Activated CD4-positive, alpha-beta T cell treated with anti-CD3 and anti-CD28 coated beads for 1 hour (primary cell): ENCODE measurements around the gene HOXC10.

Experiments
- DNase-seq: peaks from one replicate; pipeline ENCODE4 v3.0.0-alpha.2; 2020

Gene HOXC10

DNA sequence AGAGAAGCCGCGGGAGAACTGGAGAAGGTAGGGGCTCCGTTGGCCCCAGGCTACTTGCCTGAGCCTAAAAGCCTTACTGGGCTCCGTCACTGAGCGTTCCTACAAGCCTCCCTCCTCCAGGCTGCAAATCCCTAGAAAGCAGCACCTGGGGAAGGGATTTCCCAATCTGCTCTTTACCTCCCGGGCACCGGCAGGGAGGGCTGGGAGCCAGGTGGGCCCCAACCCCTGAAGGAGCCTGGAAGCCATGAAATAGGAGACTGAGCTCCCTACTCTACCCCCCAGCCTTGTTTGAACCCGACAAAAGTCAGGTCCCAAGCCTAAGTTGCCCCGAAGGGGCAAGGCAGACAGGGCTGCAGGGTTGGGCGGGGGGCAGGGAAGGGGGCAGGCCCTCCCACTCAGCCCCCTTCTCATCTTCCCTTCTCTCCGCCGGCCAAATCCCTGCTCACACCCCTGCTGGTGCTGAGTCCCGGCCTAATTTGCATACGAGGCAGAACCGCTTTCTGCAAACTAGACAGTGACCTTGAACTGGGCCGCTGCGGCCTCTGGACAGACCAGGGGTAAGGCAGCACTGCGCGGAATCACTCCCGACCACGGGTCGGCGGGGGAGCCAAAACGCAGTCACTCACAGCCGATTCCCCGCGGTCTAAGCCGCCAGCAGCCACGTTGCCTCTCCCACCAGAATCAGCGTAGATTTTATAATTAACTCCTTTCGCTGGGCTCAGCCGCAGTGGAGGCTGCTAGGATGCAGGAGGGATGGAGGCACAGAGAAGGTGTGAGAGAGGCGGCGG is 34.0 kb upstream of the HOXC10 start:
- no peak for DNase-seq

DNA sequence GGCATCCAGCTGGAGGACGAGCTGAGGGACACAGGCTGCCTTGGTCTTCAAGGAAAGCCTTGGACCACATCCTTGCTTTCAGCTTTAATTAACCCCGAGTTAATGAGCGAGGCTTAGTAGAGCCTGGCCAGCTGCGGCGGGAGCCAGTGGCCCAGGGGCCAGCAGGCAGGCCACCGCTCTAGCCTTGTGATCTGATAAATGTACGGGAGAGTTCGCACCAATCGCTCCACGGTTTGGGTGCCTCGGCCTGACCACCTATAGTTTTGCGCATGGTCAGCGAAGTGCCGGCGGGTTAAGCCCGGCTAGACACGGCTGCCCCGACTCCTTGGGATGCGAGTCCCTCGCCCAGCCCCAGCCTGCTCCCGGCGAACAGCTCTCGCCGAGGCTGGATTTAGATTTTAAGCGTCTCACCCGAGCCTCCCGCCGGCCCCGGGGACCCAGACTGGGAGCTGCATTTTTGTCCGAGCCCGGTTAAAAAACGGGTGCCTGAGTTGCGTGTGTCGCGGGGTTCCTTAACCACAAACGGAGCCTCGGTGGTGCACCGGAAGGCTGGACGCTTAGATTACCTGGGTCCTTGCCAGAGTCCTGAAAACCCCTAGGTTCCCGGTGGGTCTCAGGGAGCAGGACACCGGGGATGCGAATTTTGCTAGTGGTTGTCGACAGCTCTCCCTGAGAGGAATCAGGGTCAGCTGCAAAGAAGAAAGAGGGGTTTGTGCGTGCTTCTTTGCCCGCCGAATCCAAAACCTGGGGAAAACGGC is 33.2 kb upstream of the HOXC10 start:
- no peak for DNase-seq

DNA sequence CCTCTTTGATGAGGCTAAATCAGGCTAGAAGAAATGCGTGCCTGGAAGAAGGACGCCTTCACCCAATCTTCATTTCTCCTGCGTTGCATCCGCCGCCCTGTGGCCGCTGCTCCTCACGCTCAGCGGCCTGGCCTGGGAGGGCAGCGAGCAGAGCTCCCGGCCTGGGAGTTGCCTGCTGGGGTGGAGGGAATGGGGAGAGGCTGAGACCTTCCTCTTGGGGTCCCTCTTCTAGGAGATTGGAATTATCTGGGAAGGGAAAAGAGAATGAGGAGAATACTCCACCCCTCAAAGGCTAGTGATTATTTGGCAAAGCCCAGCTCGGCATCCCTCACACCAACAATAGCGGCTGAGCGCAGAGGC is 32.6 kb upstream of the HOXC10 start:
- DNase-seq: no peak

DNA sequence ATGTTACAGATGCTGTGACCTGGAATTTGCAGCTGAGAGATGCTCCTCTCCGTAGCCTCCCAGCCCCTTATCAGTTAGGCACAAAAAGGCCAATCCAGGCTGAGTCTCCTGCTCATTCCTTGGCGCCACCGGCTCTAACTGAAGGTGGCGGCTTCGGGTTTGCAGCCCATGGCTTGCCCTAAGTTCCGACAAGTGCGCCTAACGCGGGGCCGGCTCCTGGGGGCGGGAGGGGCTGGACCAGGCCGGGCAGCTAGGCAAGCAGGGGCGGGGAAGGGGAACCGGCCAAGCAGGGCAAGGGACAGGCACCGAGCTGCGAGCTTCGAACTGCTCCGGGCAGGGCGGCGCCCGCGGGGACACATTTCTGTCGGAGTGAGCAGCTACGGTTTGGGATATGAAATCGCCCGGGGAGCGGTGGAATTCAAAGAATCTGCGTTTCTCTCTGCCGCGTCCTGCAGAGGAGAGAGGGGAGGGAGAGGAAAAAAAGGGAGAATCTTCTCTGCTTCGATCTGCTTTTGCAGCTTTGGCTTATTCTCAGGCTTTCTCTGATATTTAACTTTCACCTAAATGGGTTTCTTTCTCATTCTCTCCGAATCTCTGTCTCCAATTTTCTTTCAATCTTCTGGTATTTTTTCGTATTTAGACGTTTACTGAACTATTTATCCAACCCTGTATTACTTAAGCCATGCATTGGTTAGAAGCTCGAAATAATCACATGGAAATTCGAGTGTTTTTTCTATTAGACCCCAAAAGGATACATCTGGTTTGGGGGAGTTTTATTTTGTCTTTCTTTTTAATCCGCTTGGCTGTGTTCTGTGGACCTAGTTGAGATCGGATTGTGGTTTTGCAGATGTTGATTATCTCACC is 31.8 kb upstream of the HOXC10 start:
- DNase-seq: no peak

DNA sequence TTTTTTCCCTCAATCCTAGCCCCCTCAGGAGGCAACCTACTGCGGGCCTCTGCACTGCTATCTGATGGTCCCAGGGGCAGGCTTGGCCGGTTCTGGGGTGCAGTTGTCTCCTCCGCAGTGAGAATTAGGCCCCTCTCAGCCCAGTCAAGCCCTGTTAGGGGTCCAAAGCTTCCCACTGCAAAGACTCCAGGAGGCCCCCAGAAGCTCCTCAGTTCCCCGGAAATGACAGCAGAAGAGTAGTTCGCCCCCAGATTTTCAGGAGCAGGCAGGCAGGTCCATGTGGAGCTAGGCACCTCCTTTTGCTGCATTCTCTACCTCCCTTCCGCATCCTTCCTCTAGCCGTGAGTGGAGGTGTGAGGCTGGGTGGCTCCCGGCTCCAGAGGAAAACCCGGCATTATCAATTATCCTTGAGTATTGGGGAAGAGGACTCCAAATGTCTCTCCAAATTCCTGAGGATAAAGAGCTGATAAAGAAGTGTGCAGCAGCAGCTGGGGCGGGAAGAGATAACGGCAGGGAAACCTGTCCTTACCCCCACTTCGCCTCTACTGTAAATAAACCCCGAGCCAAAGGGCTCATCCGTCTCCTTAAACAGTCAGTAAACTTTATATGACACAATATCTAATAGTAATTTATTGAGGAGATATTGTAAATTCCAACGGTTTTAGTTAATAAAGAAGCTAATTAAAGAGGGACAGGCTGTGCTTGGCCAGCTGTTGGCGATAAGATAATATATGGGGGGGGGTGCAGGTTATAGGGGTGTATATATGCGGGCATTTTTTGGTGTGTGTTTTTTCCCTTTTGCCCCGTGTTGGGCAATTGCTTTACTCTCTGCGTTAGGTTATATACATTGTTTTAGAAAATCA is 30.9 kb upstream of the HOXC10 start:
- no peak for DNase-seq

DNA sequence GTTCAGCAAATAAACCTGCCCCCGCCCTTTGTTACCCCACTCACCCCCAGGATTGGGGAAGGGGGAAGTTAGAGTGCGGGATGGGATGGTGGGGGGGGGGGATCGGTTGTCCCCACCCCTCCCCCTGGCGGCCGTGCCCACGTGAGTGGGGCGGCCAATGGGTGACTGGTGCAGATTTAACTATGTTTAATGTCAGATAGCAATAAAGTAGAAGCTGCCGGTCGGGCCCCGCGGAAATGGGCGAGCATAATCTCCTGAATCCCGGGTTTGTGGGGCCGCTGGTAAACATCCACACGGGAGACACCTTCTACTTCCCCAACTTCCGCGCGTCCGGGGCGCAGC is 30.3 kb upstream of the HOXC10 start, which contains the start of gene HOXC12:
TSS of gene HOXC12 (plus strand) at position 210 of the 342 bp plus-strand sequence. CDS start at position 237, 27 bp downstream.
- no peak for DNase-seq

DNA sequence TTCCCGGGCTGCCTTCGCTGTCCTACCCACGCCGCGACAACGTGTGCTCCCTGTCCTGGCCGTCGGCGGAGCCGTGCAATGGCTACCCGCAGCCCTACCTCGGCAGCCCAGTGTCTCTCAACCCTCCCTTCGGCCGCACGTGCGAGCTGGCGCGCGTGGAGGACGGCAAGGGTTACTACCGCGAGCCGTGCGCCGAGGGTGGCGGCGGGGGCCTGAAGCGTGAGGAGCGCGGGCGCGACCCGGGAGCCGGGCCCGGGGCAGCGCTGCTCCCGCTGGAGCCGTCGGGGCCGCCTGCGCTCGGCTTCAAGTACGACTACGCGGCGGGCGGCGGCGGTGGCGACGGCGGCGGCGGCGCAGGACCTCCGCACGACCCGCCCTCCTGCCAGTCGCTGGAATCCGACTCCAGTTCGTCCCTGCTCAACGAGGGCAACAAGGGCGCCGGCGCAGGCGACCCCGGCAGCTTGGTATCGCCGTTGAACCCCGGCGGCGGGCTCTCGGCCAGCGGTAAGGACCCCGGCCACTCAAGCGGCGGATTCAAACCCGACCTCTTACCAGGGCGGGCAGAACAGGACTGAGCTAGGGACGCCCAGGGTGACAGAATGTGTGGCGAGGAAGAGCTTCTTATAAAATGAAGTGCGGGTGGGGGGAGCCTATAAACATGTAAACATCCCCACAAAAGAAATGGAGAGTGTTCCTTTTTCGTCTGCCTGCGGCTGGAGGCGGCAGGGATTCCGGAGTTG is 29.7 kb upstream of the HOXC10 start:
- DNase-seq: no peak

DNA sequence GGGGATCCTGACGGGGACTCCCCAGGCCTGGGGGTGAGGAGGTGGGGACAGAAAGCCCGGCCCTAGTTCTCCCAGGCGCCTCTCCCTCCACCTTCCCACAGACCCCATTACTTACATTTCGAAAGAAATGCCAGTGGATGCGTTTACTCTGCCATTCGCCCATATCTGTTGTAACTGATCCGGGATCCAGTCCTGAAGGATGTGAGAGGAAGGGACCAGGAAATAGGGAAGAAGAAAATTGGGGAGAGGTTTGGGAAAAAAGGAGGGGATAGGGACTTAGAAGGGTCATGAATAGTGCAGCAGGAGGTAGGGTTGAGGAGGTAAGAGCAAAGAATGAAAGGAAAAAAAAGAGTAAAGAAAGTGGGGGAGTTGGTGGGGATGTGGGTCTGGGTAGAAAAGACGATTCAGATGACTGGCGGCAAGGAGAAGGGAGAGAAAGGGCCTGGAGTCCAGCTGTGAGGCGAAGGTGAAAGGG is 29.1 kb upstream of the HOXC10 start:
- no peak for DNase-seq

DNA sequence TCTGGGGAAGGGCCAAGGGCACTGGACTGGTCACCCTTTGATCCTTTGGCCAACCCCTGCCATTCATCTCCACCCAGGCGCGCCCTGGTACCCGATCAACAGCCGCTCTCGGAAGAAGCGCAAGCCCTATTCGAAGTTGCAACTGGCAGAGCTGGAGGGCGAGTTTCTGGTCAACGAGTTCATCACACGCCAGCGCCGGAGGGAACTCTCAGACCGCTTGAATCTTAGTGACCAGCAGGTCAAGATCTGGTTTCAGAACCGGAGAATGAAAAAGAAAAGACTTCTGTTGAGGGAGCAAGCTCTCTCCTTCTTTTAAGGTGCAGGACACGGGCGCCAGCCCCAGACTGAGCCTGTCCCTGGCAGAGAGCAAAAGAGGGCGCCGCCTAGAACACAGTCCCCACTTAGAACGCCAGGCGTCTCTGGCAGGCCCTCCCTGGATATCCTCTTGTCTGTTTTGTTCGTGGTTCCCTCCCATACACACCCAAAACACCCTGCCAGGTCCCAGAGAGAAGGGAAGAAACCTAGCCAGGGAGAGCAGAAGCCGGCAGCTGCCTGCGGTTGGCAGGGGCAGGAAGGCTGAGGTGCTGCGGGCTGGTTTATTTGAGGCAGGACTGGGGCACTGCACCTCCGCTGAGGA is 28.6 kb upstream of the HOXC10 start:
- no peak for DNase-seq

DNA sequence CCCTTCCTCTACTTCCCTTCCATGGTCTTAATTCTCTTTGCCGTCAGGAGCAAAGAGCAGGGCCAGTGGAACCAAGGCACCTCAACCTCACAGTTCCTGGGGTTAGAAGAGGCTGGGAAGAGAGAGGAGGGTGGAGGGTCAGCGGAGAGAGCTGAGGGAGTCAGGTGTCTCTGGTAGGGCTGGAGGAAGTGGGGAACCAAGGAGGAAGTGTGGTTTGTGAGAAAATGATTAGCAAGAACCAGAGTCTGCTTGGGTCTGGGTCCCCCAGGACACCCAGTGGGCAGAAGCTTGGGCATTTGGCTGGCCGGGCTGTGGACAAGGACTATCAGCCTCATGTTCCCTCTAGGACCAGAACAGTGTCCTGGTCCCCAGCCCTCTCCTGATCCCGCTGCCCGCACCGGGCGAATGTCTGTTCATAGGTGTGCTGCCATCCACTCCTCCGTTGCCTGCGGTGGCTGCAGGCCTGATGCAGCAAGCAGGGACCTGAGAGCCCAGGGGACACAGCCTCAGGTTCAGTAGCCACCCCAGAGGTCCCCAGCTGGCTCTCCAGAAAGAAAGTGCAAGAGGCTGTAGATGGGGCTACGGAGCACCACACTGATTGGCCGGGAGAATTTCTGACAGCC is 27.9 kb upstream of the HOXC10 start:
- DNase-seq: no peak

DNA sequence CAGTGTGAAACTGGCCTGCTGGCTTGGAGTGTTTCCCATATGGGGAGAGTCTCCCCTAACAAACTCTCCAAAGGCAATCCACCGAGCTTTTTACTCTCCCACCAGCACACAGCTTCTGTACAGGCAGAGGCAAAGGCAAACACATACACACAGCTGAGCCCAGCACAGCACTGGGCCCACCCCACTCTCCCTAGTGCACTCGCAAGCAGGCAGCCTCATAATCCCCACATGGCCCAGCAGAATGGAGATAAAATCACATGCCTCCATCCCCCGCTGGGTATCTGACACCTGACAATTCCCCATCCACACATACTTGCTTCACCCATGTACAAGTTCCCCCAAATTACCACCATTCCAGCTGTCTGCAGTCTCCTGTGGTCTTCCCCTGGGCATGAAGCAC is 26.8 kb upstream of the HOXC10 start:
- no peak for DNase-seq

DNA sequence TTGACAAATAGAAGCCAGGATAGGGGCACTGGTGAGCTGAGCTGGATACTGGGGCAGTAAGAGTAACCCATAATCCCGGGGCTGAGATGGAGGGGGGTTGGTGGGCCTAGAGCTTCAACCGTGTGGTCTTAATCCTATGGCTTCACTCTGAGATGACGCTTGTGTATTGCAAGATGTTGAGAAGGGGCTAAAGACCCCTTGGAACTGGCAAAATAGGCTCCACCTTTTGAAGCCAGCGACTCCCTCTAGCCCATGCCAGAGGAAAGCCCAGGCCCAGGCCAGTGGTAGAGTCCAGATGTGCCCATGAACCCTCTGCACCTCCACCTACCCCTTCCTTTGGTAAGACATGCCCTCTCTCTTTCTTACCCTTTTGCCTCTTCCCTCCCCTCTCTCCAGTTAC is 25.6 kb upstream of the HOXC10 start:
- no peak for DNase-seq

DNA sequence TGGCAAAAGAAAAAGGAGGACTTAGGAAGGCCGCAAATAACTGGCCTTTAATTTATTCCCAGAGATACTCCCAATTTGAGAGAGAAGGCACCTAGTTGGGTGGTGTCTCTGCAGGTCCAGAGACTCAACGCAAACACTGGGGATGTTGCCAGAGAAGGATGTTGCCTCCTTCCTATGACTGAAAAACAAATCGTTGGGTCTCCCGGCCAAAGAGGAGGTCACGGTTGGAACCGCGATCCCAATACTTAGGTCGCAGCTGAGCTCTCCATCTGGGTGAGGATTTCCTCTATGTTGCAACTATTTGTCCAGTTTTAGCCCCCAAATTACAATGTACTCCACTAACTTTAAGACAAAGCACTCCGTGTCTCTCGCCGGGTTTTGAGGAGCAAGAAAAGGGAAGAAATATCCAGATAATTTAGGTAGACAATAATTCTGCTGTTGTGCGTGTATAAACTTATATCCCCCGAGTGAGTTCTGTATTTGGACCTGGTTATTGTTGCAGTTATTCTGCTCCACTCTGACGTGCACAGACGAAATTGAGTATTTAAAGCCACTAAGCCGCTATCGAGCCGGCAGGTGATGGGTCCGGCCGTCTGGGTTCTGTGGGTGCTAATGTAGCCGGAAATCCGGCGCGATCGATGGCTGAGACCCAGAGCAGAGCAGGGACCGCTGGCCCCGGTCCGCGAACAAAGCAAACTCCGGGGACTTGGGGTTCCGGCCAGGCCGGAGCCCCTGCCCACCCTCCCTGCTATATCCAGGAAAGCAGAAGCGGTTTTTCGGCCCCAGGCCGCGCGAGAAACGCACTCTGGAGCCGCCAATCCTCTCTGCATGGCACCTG is 24.5 kb upstream of the HOXC10 start:
- DNase-seq: no peak

DNA sequence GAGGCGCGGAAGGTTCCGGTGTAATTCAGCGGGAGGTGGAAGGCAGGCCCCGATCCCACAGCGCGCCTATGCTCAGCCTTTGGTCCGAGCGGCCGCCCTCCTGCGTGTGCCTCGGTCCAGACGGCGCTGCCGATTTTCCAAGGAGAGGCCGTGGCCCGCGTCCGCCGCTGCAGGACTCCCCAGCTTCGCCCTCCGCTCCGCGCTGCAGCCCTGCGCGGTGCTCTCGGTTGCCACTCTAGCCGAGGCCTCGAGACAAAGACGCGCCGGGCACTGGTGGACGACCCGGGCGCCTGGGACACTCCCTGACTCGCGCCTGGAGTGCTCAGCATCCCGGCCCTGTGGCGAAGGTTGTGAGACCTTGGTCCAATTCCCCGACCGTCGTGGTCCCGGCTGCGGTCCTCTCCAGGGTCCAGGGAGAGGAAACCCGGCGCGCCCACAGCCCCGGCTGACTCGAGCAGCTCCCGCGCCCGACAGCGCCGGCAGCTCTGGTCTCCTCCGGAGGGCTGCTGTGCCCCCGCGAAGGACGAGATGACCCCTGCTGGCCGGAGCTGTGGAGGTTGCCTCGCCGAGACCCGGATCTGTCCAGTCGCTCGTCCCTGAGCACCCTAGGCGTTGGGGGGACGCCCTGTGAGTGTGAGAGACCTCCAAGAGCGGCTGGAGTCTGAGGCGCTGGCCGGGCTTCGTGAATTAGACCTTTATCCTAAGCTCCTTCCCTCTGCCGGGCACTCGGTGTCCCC is 23.8 kb upstream of the HOXC10 start:
- no peak for DNase-seq

DNA sequence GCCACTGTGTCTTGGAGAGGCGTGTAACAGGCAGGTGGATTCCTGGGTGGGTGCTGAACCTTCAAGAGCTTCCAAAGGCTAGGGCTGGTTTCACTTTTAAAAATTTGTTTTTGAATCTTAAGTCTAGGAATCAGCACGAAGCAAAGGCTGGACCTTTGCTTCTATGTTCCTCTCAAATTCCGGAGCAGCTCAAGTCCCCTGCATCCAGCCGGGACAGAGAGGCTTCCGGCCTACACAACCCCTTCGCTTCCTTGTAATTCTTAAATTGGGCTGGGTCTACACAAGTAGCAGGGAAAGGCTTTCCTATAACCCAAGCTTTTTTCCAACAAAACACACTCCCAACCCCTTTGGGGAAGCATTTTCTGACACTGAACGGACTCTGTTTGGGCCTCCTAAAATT is 21.9 kb upstream of the HOXC10 start:
- DNase-seq: no peak

DNA sequence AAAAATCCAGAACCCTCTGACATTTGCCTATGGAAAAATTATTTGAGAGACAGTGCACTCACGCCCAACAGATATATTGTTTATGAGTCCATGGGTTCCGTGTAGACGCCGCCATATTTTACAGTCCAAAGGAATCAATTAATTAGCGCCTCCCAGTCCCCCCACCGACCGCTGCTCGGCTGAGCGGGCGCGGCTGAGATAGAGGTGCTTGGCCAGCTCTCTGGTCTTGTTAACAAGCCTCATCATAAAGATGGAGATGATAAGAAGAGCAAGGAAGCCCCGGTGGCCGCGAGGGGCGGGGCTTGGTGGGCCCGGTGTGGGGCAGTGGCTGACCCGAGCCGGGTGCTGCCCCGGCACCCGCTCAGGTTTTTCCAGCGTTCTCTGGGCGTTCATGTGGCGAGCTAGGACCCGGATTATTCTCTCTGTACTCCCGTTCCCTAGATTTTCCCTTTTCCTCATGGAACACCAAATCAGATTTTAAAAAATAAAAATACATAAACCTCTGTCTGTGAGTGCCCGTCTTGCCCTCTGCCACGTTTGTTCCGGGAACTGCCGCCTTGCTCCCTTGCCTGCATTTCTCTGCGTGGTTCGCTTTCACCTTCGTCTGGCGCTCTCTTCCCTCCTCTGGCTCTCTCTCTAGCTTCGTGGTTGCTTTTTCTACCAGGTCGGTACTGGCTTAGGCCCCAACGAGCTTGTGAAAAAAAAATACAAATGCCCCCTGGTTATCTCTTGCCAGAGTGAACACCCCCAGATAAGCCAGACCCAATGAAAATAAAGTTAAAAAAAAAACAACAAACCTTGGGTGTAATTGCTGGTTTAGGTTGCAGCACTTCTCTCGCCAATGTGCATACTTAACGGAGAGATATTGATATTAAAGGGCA is 21.3 kb upstream of the HOXC10 start:
- no peak for DNase-seq

DNA sequence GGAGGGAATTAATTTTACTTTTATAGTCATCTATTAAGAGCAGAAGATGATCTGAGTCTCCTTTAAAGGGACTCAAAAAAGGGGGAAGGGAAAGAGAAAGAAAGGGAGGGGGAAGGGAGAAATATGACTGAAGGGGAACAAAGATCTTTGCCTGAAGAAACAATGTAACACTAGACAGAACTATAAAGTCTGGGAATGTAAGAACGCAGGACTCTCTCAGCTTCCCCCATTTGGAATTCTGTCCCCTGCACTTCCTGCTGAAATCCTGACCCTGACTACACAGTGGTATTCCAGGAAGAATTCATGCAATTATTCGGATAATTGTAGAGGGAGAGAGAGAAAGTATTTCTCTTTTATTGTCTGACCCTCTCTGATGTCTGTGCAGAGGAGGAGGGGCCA is 20.6 kb upstream of the HOXC10 start:
- no peak for DNase-seq
